ENCODE results near the gene RBP3.

The RBP3 gene

DNA sequence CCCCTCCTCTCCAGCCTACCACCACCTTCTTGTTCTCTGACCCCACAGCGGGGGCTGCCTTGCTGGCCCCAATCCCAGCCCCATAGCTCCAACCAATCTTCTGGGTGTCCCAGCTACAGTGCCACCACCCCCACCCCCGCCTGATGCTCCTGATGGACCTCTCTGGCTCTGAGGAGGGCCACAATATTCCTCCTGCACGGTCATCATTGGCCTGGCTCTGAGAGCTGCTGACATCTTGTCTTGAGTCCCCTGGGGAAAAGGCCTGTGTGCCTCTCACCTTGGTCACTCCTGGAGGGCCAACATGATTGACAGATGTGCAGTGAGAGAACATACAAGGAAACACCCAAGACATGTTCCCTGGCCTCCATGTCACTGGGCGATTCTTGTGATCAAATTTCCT is 18.3 kb upstream of the RBP3 start:
- TF ChIP-seq, protein P1, sequence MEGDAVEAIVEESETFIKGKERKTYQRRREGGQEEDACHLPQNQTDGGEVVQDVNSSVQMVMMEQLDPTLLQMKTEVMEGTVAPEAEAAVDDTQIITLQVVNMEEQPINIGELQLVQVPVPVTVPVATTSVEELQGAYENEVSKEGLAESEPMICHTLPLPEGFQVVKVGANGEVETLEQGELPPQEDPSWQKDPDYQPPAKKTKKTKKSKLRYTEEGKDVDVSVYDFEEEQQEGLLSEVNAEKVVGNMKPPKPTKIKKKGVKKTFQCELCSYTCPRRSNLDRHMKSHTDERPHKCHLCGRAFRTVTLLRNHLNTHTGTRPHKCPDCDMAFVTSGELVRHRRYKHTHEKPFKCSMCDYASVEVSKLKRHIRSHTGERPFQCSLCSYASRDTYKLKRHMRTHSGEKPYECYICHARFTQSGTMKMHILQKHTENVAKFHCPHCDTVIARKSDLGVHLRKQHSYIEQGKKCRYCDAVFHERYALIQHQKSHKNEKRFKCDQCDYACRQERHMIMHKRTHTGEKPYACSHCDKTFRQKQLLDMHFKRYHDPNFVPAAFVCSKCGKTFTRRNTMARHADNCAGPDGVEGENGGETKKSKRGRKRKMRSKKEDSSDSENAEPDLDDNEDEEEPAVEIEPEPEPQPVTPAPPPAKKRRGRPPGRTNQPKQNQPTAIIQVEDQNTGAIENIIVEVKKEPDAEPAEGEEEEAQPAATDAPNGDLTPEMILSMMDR (IDR thresholded peaks at IDR 0.05): no peak
- Histone ChIP-seq H3K9me3 (ENCODE audit: control insufficient read depth, low read length) (no peaks in the 10 kb centered on the region), H2AFZ (no peak overlapping the region), H3K36me3 (ENCODE audit: control insufficient read depth, insufficient read depth, low read length) (no peaks in the 10 kb centered on the region), H3K4me1 (no peaks in the 10 kb centered on the region), H3K9ac (no peak overlapping the region), H3K27ac (no peak overlapping the region), H3K4me2 (ENCODE audit: low read length) (no peak overlapping the region), H3K4me3 (ENCODE audit: low read depth, low read length) (no peak overlapping the region), H3K79me2 (no peaks in the 10 kb centered on the region), H3K27me3 (ENCODE audit: control insufficient read depth, insufficient read depth, low read length) (no peaks in the 10 kb centered on the region)

DNA sequence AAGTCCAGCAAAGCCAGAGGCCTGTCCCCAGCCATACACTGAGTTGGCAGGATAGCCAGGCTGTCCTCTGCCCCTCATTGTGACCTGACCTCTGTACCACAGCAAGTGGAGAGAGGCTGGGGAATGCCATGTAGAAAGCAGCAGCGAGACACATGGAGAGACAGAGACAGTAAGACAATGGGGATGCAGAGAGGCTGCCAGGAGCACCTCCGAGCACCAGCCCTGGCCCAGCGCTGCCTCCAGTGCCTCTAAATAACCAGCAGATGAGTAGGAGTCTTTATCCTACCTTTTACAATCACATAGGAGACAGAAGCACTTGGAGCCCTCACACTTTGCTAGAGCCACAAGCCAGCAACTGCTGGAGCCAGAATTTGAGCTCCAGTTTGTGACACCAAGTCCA is 17.8 kb upstream of the RBP3 start:
- H3K9me3 ChIP-seq (ENCODE audit: control insufficient read depth, low read length): no peaks in the 10 kb centered on the region

GRCh38 chr10:47330804-47331203 is 17.4 kb upstream of the RBP3 start:
- H3K36me3 ChIP-seq (ENCODE audit: control insufficient read depth, insufficient read depth, low read length): no peaks in the 10 kb centered on the region
- H3K4me3 ChIP-seq (ENCODE audit: low read depth, low read length): no peak overlapping the region
- TF ChIP-seq, protein P1 (IDR thresholded peaks at IDR 0.05): no peak
- H3K4me2 ChIP-seq (ENCODE audit: low read length): no peak overlapping the region
- no peaks in the 10 kb centered on the region for H3K79me2 ChIP-seq
- H3K27ac ChIP-seq: no peak overlapping the region
- H2AFZ ChIP-seq: no peak overlapping the region
- H3K4me1 ChIP-seq: no peaks in the 10 kb centered on the region
- H3K27me3 ChIP-seq (ENCODE audit: control insufficient read depth, insufficient read depth, low read length): no peaks in the 10 kb centered on the region
- H3K9me3 ChIP-seq (ENCODE audit: control insufficient read depth, low read length): no peaks in the 10 kb centered on the region
- H3K9ac ChIP-seq: no peak overlapping the region

More for the DNA sequence above, 17.8 kb upstream of the RBP3 start:
- no peaks in the 10 kb centered on the region for H3K4me1 ChIP-seq
- no peak overlapping the region for H3K4me2 ChIP-seq (ENCODE audit: low read length)
- no peak overlapping the region for H3K27ac ChIP-seq
- no peak overlapping the region for H2AFZ ChIP-seq
- H3K36me3 ChIP-seq (ENCODE audit: control insufficient read depth, insufficient read depth, low read length): no peaks in the 10 kb centered on the region
- TF ChIP-seq, protein P1 (IDR thresholded peaks at IDR 0.05): no peak
- H3K27me3 ChIP-seq (ENCODE audit: control insufficient read depth, insufficient read depth, low read length): no peaks in the 10 kb centered on the region
- no peak overlapping the region for H3K9ac ChIP-seq
- no peak overlapping the region for H3K4me3 ChIP-seq (ENCODE audit: low read depth, low read length)
- no peaks in the 10 kb centered on the region for H3K79me2 ChIP-seq

GRCh38 chr10:47331491-47331890 is 16.7 kb upstream of the RBP3 start:
- Histone ChIP-seq H3K9me3 (ENCODE audit: control insufficient read depth, low read length) (no peaks in the 10 kb centered on the region), H3K27me3 (ENCODE audit: control insufficient read depth, insufficient read depth, low read length) (no peaks in the 10 kb centered on the region), H3K4me3 (ENCODE audit: low read depth, low read length) (no peak overlapping the region), H3K4me1 (no peaks in the 10 kb centered on the region), H3K9ac (no peak overlapping the region), H2AFZ (no peak overlapping the region), H3K4me2 (ENCODE audit: low read length) (no peak overlapping the region), H3K27ac (no peak overlapping the region), H3K36me3 (ENCODE audit: control insufficient read depth, insufficient read depth, low read length) (no peaks in the 10 kb centered on the region), H3K79me2 (no peaks in the 10 kb centered on the region)
- TF ChIP-seq, protein P1 (IDR thresholded peaks at IDR 0.05): no peak

DNA sequence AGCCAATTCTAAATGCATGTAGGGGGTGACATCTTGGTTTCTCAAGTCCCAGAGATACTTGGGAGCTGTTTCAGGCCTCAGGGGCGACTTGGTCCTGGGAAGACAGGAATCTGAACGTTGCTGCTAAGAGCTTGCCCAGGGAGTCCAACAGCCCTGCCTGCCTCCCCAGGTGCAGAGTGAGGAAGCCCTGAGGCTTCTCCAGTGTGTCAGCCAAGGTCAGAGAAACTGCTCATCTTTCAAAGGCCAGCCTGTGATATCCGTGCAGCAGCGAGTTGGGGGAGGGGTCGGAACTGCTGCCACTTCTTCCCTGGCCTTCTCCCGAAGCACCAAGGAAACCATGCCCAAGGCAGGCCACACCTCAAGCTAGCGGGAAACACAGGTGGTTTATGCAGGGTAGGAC is 16.2 kb upstream of the RBP3 start:
- Histone ChIP-seq H2AFZ (no peak overlapping the region), H3K4me2 (ENCODE audit: low read length) (no peak overlapping the region), H3K4me1 (no peaks in the 10 kb centered on the region), H3K9me3 (ENCODE audit: control insufficient read depth, low read length) (no peaks in the 10 kb centered on the region), H3K27ac (no peak overlapping the region), H3K27me3 (ENCODE audit: control insufficient read depth, insufficient read depth, low read length) (no peaks in the 10 kb centered on the region), H3K4me3 (ENCODE audit: low read depth, low read length) (no peak overlapping the region), H3K79me2 (no peaks in the 10 kb centered on the region), H3K9ac (no peak overlapping the region), H3K36me3 (ENCODE audit: control insufficient read depth, insufficient read depth, low read length) (no peaks in the 10 kb centered on the region)
- TF ChIP-seq, protein P1 (IDR thresholded peaks at IDR 0.05): no peak
